Measurements from ENCODE around the gene PPP1R15A. TPM values are rescaled to one million over a fixed set of nuclear protein-coding genes. Genes with fewer than 3 reads are reported as not detected.

The PPP1R15A gene
- total RNA-seq, 1 donor from 2014 or later: 158 TPM

DNA sequence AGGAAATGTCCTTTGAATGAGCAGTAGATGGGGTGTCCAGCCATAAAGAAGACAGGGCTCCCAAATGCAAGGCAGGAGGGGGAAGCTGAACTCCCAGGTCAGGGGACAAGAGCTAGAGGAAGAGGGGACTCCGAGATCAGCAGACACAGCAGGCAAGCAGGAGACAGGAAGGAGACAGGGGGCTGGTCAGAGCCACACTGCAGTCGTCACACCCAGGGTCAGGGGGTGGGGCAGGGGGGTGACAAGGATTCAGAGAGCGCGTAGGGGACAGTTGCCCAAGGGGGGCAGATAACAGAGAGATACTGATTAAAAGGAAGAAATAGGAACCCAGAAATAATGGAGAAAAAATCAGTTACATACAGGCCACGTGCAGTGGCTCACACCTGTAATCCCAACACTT is 39.2 kb upstream of the PPP1R15A start:
- Mint-ChIP-seq H3K27ac (no peak overlapping the region), H3K36me3 (peaks cover 17% of the 10 kb centered on the region), H3K27me3 (ENCODE audit: low read depth) (no peaks in the 10 kb centered on the region), H3K4me3 (no peak overlapping the region), H3K9me3 (no peaks in the 10 kb centered on the region), H3K4me1 (peaks cover 28% of the 10 kb centered on the region)
- DNase-seq (ENCODE audit: low spot score in 2 of 2, unreplicated experiment in 2 of 2): no peak
- no peak for TF ChIP-seq CTCF (IDR thresholded peaks at IDR 0.05; ENCODE audit: unreplicated experiment)

- H3K27me3 Mint-ChIP-seq (ENCODE audit: low read depth): no peaks in the 10 kb centered on the region
- no peak for TF ChIP-seq CTCF (IDR thresholded peaks at IDR 0.05; ENCODE audit: unreplicated experiment)
- peak overlapping the region; percentile 29 for H3K27ac Mint-ChIP-seq
- DNase-seq (ENCODE audit: low spot score in 2 of 2, unreplicated experiment in 2 of 2): no peak
- peak overlapping the region; percentile 22 for H3K4me3 Mint-ChIP-seq
- peaks cover 28% of the 10 kb centered on the region for H3K4me1 Mint-ChIP-seq
- peaks cover 17% of the 10 kb centered on the region for H3K36me3 Mint-ChIP-seq
- H3K9me3 Mint-ChIP-seq: no peaks in the 10 kb centered on the region
Observed at GRCh38 chr19:48833977-48834376, 38.2 kb upstream of the PPP1R15A start.

- TF ChIP-seq CTCF (IDR thresholded peaks at IDR 0.05; ENCODE audit: unreplicated experiment): peak; percentile 78
- H3K27ac Mint-ChIP-seq: peak overlapping the region; percentile 95
- no peaks in the 10 kb centered on the region for H3K27me3 Mint-ChIP-seq (ENCODE audit: low read depth)
- H3K4me1 Mint-ChIP-seq: peaks cover 22% of the 10 kb centered on the region
- no peaks in the 10 kb centered on the region for H3K9me3 Mint-ChIP-seq
- H3K36me3 Mint-ChIP-seq: peaks cover 17% of the 10 kb centered on the region
- H3K4me3 Mint-ChIP-seq: peak overlapping the region; percentile 77
- peak; percentile 67 to 92 for DNase-seq (ENCODE audit: low spot score in 2 of 2, unreplicated experiment in 2 of 2)
Observed at GRCh38 chr19:48835734-48836088, 36.5 kb upstream of the PPP1R15A start.

DNA sequence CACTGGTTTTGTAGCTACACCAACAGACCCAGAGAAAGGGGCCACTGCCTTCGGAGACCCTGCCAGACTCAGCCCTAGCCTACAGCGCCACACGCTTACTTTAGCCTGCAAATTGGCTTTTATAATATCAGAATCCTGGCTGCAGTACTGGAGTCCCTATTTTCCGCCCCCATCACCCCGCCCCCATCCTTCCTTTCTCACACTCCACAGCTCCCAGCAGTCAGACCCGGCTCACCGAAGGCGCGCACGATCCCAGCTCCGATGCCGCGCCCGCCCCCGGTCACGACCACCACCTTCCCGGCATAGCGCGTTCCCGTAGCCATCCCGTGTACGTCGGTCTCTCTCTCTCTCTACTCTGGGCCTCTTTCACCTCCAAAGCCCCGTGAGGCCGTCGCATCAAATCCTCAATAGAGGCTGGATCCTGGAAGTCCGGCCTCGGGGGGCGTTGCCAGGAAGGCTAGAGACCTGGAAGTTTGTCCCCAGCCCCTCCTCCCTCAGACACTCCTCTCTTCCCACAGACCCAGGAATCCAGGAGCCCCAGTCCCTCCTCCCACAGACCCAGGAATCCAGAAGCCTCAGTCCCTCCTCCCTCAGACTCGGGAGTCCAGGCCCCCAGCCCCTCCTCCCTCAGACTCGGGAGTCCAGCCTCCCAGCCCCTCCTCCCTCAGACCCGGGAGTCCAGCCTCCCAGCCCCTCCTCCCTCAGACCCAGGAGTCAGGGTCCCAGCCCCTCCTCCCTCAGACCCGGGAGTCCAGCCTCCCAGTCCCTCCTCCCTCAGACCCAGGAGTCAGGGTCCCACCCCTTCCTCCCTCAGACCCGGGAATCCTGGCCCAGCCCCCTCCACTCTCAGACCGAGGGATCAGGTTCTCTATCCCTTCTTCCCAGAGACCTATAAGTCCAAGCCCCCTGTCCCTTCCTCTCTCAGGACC is 35.9 kb upstream of the PPP1R15A start, which contains the start of gene HSD17B14:
TSS of gene HSD17B14 (minus strand) at position 403 of the 929 bp plus-strand sequence. CDS start at position 323, 80 bp downstream.
- Mint-ChIP-seq H3K4me3 (peak within 1 kb of the TSS; percentile 77), H3K27ac (peak within 1 kb of the TSS; percentile 95), H3K36me3 (peaks cover 15% of the 10 kb centered on the region), H3K4me1 (peaks cover 22% of the 10 kb centered on the region), H3K9me3 (no peaks in the 10 kb centered on the region), H3K27me3 (ENCODE audit: low read depth) (no peaks in the 10 kb centered on the region)
- TF ChIP-seq CTCF (IDR thresholded peaks at IDR 0.05; ENCODE audit: unreplicated experiment): peak; percentile 37
- DNase-seq (ENCODE audit: low spot score in 2 of 2, unreplicated experiment in 2 of 2): peak in 1 of 2 experiments; percentile 65

DNA sequence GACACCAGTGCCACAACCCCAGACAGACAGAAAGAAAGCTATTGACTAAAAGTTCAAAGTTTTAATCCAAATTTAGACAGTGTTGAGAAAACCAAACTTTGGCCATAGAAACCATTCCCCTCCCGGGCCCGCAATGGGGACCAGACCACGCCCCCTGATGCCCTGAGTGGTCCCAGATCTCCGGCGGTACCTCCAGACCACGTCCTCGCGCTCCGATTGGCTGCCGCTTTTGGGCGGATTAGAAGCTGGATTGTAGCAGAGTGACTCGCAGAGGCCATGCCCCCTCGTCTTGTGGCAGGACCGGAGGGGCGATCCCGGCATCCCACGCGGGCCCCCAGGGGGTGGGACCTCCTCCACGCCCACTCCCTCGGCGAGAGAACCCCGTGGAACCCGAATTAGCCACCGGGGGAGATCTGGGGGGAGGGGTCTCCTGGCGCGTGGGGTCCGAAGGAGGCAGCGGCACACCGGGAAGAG is 35.1 kb upstream of the PPP1R15A start:
- Mint-ChIP-seq H3K36me3 (peaks cover 13% of the 10 kb centered on the region), H3K4me1 (peaks cover 22% of the 10 kb centered on the region), H3K9me3 (no peaks in the 10 kb centered on the region), H3K27me3 (ENCODE audit: low read depth) (no peaks in the 10 kb centered on the region), H3K4me3 (peak overlapping the region; percentile 77), H3K27ac (peak overlapping the region; percentile 95)
- peak; percentile 68 to 78 for DNase-seq (ENCODE audit: low spot score in 2 of 2, unreplicated experiment in 2 of 2)
- TF ChIP-seq CTCF (IDR thresholded peaks at IDR 0.05; ENCODE audit: unreplicated experiment): no peak

All from mesothelial cell of epicardium (in vitro differentiated cells).